Erythroblast (primary cell): ENCODE measurements around the gene SP9.

Source experiments
- GATA1 ChIP-seq: IDR thresholded peaks from 2 replicates; pipeline ENCODE4 v1.6.1; 2011; ENCODE audit warnings: low read depth, mild to moderate bottlenecking, control low read depth, low read length, moderate library complexity
- POLR2A ChIP-seq: IDR thresholded peaks from 2 replicates; pipeline ENCODE4 v1.6.1; 2011; ENCODE audit warnings: mild to moderate bottlenecking, low read length

- no peak for TF ChIP-seq POLR2A
- TF ChIP-seq GATA1, result no peak
Measured at GRCh38 chr2:174341995-174342685, 7.4 kb downstream of the SP9 start.
